Superior temporal gyrus (tissue), 1 donor: ENCODE results near the gene KDM2A.

Experiments
- DNase-seq: peaks from one replicate; pipeline ENCODE4 v3.0.0-alpha.2; 2016; ENCODE audit errors: extremely low spot score

KDM2A gene

GRCh38 chr11:67118801-67119584 lies at the start of gene KDM2A:
KDM2A (plus strand) TSS chr11:67119263; CDS start chr11:67121317, 2,054 bp downstream.
- DNase-seq, result peak; percentile 95

GRCh38 chr11:67071420-67072284 lies 47.4 kb upstream of the KDM2A start:
- DNase-seq, result peak; percentile 60

- no peak for DNase-seq
Observed at GRCh38 chr11:67072295-67072694, 46.8 kb upstream of the KDM2A start.

GRCh38 chr11:67073908-67074307 lies 45.2 kb upstream of the KDM2A start:
- no peak for DNase-seq

GRCh38 chr11:67076202-67076601 lies 42.9 kb upstream of the KDM2A start:
- no peak for DNase-seq

- no peak for DNase-seq
Observed at GRCh38 chr11:67079065-67079705, 39.9 kb upstream of the KDM2A start.

- DNase-seq, result no peak
Observed at GRCh38 chr11:67082071-67082791, 36.8 kb upstream of the KDM2A start.

- DNase-seq, result no peak
Observed at GRCh38 chr11:67083786-67084366, 35.2 kb upstream of the KDM2A start.

GRCh38 chr11:67085617-67086016 lies 33.4 kb upstream of the KDM2A start:
- no peak for DNase-seq

GRCh38 chr11:67090717-67091116 lies 28.3 kb upstream of the KDM2A start:
- DNase-seq, result no peak

- no peak for DNase-seq
Observed at GRCh38 chr11:67095214-67095507, 23.9 kb upstream of the KDM2A start.

GRCh38 chr11:67098799-67099429 lies 20.1 kb upstream of the KDM2A start:
- DNase-seq, result no peak

GRCh38 chr11:67099831-67100324 lies 19.2 kb upstream of the KDM2A start:
- no peak for DNase-seq

- no peak for DNase-seq
Observed at GRCh38 chr11:67102664-67103063, 16.4 kb upstream of the KDM2A start.

GRCh38 chr11:67105964-67106363 lies 13.1 kb upstream of the KDM2A start:
- DNase-seq, result no peak

- DNase-seq, result no peak
Observed at GRCh38 chr11:67111261-67111660, 7.8 kb upstream of the KDM2A start.

GRCh38 chr11:67113231-67113721 lies 5.8 kb upstream of the KDM2A start:
- DNase-seq, result no peak

GRCh38 chr11:67114275-67114896 lies 4.7 kb upstream of the KDM2A start:
- no peak for DNase-seq

GRCh38 chr11:67116758-67117105 lies 2.3 kb upstream of the KDM2A start:
- DNase-seq, result no peak

GRCh38 chr11:67117176-67117575 lies 1.9 kb upstream of the KDM2A start:
- peak; percentile 22 for DNase-seq
